GM20000 (cell line): ENCODE results near the gene VSTM4.

Source experiments
- DNase-seq: peaks from one replicate; pipeline ENCODE4 v3.0.0; 2012; ENCODE audit warnings: low spot score
- CTCF ChIP-seq: IDR thresholded peaks from 2 replicates; pipeline ENCODE4 v1.5.1; 2012; ENCODE audit warnings: mild to moderate bottlenecking, control low read depth; ENCODE audit errors: extremely low read depth, missing control alignments

The VSTM4 gene

GRCh38 chr10:49152663-49153062, 37.3 kb upstream of the VSTM4 start:
- DNase-seq, result no peak
- no peak for TF ChIP-seq CTCF

- no peak for DNase-seq
- TF ChIP-seq CTCF, result no peak
Observed at GRCh38 chr10:49152037-49152436, 36.7 kb upstream of the VSTM4 start.

- no peak for TF ChIP-seq CTCF
- no peak for DNase-seq
Observed at GRCh38 chr10:49151481-49151880, 36.2 kb upstream of the VSTM4 start.

GRCh38 chr10:49151025-49151445, 35.7 kb upstream of the VSTM4 start:
- DNase-seq, result no peak
- no peak for TF ChIP-seq CTCF

- no peak for TF ChIP-seq CTCF
- no peak for DNase-seq
Observed at GRCh38 chr10:49150426-49150825, 35.1 kb upstream of the VSTM4 start.

GRCh38 chr10:49149881-49150280, 34.6 kb upstream of the VSTM4 start:
- DNase-seq, result no peak
- no peak for TF ChIP-seq CTCF

- no peak for DNase-seq
- no peak for TF ChIP-seq CTCF
Observed at GRCh38 chr10:49144058-49144720, 28.9 kb upstream of the VSTM4 start.
